HT-29 (cell line): Measurements from ENCODE around the gene IPO4. TPM values are rescaled to one million over a fixed set of nuclear protein-coding genes. Genes with fewer than 3 reads are reported as not detected.
A peak's percentile ranks its signal among the peaks of the same experiment; 100 is the strongest.
"Not testable (repeated sequence)": the region's sequence is repeated elsewhere in the genome, so short reads cannot be mapped to it uniquely, and the experiment has no call there.

Experiments
- DNase-seq: peaks from one replicate; pipeline ENCODE4 v3.0.0-alpha.2; 2015; ENCODE audit warnings: low spot score
- total RNA-seq: library from RNA; depleted of rRNA; stranded (reverse); fragments of >200 nt; shearing (Covaris generic); gene quantifications from 2 replicates; pipeline ENCODE4 v1.2.3, GENCODE V29; 2014; rRNA removed

The IPO4 gene, protein sequence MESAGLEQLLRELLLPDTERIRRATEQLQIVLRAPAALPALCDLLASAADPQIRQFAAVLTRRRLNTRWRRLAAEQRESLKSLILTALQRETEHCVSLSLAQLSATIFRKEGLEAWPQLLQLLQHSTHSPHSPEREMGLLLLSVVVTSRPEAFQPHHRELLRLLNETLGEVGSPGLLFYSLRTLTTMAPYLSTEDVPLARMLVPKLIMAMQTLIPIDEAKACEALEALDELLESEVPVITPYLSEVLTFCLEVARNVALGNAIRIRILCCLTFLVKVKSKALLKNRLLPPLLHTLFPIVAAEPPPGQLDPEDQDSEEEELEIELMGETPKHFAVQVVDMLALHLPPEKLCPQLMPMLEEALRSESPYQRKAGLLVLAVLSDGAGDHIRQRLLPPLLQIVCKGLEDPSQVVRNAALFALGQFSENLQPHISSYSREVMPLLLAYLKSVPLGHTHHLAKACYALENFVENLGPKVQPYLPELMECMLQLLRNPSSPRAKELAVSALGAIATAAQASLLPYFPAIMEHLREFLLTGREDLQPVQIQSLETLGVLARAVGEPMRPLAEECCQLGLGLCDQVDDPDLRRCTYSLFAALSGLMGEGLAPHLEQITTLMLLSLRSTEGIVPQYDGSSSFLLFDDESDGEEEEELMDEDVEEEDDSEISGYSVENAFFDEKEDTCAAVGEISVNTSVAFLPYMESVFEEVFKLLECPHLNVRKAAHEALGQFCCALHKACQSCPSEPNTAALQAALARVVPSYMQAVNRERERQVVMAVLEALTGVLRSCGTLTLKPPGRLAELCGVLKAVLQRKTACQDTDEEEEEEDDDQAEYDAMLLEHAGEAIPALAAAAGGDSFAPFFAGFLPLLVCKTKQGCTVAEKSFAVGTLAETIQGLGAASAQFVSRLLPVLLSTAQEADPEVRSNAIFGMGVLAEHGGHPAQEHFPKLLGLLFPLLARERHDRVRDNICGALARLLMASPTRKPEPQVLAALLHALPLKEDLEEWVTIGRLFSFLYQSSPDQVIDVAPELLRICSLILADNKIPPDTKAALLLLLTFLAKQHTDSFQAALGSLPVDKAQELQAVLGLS
- 110 and 182 TPM in 2 replicates for total RNA-seq

DNA sequence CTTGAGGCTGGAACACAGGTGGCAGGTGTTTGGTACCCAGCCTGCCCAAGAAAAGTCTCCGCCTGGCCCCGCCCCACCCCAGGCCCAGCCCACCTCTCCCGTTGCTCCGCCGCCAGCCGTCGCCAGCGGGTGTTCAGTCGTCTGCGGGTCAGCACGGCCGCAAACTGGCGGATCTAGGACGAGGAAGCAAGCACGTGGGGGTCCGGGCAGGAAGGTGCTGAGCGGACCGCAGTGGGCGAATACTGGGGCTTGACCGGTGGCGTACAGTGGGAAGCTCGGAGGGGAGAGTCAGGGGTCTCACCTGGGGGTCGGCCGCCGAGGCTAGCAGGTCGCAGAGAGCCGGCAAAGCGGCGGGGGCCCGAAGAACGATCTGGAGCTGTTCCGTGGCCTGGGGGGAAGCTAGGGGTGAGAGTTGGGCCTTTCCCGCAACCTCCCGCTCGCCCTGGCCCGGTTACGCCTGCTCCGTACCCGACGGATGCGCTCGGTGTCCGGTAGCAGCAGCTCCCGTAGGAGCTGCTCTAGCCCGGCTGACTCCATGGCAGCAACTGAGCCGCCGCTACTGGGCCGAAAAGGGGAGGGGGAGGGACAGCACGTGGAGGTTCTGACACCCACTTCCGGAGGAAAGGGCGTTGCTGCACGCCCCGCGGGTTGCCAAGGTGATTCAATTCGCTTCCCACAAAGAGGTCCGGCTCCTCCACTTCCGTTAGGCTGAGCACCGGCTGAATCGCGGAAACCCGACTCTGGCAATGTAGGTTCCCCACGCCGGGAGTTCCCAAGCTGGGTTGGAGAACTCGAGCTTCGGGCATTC lies at the start of gene IPO4:
TSS of gene IPO4 (minus strand) at position 566 of the 808 bp plus-strand sequence. CDS start at position 537, 29 bp downstream.
- DNase-seq, result peak; percentile 91

DNA sequence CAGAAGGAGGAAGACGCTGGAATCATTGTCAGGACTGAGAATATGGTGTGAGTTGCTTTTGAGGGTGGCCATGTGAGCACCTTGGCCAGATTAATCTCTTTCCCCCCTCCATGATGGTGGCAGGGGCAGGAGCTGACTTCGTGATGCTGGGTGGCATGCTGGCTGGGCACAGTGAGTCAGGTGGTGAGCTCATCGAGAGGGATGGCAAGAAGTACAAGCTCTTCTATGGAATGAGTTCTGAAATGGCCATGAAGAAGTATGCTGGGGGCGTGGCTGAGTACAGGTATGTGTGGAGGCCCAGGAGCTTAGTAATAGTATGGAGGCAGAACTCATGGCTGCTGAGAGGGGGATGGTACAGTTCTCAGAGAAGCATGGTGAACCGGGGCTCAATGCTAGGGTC lies 49.5 kb upstream of the IPO4 start:
- DNase-seq, result no peak

DNA sequence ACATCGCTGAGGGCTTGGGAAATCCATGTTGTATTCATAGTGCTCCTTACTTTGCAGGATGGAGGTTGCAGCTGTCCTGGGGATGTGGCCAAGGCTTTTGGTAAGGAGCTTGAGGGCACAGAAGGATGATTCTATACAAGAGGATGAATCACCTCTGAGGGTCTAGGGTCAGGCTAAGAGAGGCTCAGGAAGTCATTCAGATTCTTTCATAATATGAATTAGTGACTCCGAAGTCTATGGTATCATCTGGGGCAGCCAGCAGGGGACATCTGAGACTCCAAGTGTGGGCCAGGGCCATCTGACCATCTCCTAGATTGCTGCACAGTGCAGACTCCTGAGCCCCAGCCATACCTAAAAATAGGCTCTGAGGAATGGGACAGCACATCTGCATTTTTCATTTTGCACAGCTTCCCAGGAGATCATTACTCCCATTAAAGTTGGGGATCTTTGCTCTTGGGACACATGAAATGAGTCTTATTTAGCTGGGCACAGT lies 48.9 kb upstream of the IPO4 start:
- no peak for DNase-seq

DNA sequence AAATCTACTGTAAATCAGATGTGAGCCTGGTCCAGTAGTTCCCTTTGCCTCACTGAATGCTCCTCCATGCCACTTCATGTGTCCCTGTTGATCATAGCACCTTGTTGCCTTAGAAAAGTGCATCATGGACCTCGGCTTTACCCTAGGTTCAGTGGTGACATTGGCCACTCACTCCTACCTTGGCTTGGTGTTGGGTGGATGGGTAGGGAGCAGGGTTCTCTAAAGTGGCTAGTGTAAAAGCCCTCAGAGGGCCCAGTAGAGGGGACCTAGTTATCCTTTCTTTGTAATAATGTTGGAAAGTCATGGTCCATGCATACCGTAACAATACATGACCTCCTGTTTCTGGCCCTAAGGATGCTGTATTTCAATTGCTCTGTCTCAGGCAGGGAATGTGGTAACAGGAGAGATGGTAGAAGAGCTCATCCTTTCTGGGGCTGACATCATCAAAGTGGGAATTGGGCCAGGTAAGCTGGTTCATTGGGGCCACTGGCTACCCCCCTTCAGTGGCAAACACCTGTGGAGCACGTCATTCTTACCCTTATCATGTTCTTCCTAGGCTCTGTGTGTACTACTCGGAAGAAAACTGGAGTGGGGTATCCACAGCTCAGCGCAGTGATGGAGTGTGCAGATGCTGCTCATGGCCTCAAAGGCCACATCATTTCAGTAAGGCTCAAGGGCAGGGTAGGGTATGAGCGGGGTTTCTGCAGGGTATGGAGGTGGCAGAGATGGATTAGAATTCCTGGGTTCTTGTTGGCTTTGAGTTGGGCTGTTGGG lies 48.3 kb upstream of the IPO4 start:
- DNase-seq, result no peak

DNA sequence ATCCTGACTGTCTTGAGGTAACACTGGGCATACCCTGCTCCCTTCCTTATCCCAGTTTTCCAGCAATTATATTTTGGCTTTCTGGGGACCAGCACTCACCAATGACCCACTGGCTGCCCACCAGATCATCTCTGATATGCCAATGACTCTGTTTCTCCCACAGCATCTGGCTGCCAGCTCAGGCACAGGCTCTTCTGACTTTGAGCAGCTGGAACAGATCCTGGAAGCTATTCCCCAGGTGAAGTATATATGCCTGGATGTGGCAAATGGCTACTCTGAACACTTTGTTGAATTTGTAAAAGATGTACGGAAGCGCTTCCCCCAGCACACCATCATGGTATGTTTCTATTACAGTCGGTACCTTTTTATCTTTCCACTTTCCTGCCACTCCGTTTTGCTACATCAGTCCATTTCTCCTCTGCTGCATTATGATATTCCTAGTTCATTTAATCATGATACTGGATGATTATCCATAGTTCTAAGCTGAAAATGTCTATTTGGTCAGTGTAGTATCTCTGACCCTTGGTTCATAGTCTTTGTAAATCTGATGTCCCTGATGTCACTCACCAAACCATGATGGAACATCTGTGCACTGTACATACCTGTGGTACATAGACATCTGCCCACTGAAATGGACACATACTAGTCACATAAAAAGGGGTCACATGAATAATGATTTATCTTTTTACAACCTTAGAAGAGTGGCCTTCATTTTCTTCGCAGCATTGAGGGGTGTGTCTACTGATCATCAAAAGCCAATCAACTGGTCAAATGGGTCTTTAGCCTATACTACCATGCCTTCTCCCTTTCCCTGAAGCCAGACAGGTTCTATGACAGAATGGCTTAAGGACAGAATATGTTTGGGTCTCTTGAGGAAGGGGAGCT lies 47.4 kb upstream of the IPO4 start:
- no peak for DNase-seq

DNA sequence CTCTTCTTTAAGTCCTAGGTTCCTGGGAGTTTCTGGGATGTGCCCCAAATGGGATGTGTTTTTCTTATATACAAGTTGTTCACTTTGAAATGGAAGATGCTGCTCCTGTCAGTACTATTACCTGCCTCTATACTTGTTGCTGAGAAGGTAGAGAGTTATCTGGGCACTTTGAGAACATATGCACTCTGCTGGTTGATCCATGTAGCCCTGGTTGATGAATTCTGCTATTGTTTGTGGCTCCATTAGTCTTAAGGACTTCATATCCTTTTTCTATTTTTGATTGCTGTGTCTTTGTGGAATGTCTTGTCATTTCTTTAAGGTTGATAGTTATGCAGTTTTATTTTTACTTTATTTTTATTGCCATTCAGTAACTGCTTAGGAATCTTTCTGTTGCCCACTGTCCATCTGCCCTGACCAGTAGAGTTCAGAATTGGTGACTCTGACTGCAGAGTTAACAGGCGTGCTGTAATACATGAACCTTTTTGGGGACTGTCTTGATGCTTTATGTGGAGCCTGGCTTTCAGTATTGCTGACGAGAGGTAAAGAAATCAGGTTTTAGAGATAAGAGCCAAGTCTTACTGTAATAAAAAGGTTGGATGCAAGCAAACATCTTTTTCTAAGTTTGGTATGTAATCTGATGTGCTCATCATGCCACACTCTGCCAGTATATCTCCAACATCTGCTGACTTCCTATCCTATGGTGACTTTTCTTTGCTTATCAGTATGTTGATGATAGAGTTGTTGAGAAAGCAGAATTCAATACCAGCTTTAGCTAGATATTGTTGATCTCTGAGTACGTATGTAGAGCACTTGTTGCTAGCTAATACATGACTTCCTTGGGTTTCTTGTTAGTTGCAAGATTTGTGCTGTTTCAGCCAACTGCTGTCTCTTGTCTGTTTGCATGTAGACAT lies 45.7 kb upstream of the IPO4 start:
- no peak for DNase-seq

DNA sequence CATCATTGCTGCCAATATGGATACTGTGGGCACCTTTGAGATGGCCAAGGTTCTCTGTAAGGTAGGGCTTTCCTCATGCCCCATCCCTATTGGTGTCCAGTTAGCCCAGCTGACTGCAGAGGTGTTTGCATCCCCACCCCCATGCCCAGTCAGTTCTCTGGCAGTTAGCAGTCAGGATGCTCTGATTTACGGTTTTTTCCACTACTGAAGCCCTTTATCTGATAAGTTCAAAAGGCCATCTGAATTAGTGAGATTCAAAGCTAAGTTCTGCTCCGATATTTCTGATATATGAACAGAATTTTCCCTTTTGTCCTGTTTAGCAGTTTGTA lies 44.9 kb upstream of the IPO4 start:
- no peak for DNase-seq

DNA sequence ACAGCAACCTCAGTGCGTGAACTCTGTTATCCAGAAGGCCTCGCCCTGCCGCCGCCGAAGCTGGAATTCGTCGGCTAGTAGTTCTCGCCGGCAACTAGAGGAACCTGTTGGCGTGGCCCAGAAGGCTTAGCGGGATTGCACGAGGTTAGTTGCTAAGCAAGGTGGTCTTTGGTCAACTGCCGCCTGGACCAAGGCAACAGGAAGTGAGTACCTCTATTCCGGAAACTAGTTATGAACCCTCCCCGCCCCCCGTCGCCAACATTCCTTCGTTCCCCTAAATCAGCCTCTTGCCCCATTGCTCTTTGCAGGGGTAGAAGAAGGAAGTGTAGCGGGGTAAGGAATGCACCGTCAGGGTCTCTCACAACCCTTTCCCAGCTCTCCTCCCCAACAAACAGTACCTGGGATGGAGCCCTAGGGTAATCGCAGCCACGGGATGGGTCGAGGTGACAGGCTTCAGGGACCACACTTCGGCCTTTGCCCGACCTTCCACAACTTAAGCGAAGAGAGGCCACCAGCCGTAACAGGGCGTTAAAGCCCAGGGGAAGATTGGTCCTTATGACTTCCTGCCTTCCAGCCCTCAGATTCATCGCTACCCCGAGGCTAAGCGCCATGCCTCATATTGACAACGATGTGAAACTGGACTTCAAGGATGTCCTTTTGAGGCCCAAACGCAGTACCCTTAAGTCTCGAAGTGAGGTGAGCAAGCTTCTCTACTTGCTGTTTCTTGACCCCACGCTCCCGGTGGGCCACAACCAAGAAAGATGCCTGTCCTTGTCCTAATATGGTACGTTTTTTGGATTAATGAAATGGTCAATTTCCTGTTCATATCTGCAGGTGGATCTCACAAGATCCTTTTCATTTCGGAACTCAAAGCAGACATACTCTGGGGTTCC lies 44.3 kb upstream of the IPO4 start, which contains the start of gene GMPR2:
TSS of gene GMPR2 (plus strand) at position 285 of the 893 bp plus-strand sequence. CDS start at position 610, 325 bp downstream.
- DNase-seq, result no peak

DNA sequence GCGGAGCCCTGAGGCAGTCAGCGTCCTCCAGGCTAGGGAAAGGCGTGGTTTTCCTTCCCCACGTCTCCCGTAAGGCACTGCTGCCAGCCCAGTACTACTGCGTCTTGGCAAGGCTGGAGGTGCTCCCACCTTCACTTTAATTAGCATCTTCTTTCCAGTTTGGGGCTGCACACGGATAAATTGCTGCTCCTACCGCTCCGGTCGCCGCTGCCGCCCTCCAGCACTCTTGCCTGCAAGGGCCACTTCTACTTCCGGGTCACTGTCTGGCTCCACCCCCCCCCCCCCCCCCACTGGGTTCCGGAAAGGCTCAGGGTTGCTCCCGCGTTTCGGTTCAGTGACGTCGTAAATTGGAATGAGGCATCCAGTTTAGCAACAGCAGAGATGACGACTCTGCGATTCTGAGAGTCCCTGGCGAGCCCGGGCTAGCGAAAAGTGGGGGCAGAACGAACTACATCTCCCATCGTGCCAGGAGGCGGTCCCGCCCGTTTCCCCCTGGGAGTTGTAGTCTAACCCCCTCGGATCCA lies 43.6 kb upstream of the IPO4 start, which contains the start of gene NEDD8:
TSS of gene NEDD8 (minus strand) at position 247 of the 524 bp plus-strand sequence. CDS start at position 147, 100 bp downstream.
- DNase-seq, result peak; percentile 88

DNA sequence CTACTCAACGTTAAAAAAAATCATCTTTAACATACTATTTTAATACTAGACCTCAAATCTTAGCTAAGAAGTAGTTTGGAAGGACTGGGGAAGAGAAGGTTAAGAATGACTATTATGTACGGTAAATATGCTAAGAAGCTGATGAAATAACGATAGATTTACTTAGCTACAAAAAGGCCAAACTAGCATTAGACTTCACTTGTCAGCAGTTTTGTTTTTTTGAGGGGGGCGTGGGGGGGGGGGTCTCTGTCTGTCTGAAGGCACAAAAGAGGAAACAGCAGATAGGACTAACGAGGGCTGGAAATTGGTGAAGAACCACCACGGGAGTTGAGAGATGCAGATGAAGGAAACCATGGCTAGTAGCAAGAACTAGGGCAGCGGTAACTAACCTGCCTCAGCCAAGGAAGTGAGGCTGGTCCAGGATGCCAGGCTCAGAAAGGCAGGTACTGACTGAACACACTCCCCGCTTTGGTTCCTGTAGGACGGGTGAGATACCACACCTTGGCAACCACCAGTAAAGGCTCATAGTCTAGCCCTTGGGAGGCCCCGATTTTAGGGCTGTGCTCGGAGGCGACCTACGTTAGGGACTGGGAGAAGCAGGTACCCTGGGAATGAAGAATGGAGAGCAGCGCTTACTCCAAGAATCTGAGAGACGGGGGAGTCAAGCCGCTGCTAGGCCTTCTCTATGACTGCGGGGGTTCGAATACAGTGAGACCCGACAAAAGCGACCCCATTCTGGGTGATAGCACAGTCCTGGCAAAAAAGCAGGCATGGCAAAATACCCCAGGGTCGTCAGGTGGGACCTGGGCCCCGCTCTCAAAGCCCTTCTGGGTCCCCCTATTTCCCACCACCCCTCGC lies 42.9 kb upstream of the IPO4 start:
- peak; percentile 36 for DNase-seq

DNA sequence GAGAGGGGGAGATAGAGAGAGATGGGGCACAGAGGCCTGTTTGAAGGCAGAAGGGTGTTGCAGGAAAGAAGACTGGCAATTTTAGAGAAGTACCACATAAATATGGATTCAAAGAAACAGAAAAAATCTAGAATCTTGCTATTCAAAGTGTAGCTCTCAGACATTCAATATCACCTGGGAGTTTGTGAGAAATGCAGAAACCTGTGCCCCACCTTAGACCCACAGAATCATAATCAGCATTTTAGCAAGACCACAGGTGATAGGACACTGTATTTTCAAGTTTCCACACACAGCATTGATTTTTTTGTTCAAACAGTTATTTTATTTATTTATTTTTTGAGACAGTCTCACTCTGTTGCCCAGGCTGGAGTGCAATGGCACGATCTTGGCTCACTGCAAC lies 40.3 kb upstream of the IPO4 start:
- no peak for DNase-seq

DNA sequence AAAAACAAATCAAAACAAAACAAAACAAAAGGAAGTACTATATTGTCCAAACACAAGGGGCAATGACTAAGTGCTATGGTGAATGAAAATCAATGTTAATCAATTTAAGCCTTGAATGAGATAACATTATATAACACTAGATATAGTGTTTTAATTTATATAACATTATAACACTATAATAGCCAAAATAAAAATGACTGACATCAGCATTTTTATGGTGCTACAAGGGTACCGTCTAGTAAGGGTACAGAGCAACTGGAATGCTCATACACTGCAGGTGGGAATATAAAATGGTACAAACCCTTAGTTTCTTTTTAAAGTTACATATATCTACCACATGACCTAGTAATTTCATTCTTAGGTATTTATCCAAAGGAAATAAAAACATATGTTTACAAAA lies 37.9 kb upstream of the IPO4 start:
- DNase-seq, result no peak

DNA sequence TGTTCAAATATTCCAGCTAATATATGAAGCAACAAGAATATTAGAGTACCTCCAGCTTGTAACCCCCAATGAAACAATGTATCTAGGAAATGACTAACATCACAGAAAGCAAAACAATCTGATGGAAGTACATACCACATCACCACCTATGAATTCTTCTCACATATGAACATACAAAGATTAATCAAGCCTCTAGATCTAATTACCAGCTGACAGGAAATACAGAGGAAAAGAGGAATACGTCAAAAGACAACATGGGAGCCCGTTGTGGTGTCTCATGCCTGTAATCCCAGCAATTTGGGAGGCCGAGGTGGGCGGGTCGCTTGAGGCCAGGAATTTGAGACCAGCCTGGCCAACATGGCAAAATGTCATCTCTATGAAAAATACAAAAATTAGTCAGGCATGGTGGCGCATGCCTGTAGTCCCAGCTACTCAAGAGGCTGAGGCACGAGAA lies 36.0 kb upstream of the IPO4 start:
- no peak for DNase-seq

DNA sequence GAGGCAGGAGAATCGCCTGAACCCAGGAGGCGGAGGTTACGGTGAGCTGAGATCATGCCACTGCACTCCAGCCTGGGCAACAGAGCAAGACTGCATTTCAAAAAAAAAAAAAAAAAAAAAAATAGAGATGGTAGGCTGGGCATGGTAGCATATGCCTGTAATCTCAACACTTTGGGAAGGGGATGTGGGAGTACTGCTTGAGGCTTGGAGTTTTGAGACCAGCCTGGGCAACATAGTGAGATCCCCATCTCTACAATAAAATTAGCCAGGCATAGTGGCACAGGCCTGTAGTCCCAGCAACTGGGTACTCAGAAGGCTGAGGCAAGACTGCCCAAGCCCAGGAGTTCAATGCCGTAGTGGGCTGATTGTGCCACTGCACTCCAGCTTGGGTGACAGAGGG lies 34.4 kb upstream of the IPO4 start:
- not testable (repeated sequence) for DNase-seq

DNA sequence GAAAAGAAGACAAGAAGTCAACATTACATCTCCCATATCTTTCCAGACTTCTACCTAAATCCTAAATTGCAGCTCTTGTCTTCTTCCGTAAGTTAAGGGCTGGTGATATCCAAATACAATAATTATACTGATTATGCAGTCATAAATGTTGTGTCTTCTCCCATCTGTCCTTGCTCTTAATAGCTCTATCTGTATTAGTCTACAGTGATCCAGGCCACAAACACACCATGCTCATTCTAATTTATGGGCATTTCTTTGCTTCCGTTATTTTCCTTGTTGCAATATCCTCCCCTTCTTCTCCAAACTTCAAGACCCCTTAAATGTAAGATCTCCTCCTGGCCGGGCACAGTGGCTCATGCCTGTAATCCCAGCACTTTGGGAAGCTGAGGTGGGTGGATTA lies 30.9 kb upstream of the IPO4 start:
- no peak for DNase-seq

DNA sequence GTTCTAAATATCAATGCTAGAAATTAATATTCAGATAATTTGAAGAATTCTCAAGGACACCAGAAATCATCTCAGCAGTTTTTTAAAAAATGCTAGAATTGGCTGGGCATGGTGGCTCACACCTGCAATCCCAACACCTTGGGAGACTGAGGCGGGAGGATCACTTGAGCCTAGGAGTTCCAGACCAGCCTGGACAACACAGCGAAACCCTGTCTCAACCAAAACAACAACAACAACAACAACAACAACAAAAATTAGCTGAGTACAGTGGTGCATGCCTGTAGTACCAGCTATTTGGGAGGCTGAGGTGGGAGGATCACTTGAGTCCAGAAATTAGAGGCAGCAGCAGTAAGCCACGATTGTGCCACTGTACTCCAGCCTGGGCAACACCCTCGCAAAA lies 30.5 kb upstream of the IPO4 start:
- DNase-seq, result no peak
